Measurements from ENCODE around the gene PLD6. TPM values are rescaled to one million over a fixed set of nuclear protein-coding genes. Genes with fewer than 3 reads are reported as not detected.

PLD6 gene
- total RNA-seq, 4 donors from 2014 or later: 3.3 to 9.1 (median 5.2) TPM

DNA sequence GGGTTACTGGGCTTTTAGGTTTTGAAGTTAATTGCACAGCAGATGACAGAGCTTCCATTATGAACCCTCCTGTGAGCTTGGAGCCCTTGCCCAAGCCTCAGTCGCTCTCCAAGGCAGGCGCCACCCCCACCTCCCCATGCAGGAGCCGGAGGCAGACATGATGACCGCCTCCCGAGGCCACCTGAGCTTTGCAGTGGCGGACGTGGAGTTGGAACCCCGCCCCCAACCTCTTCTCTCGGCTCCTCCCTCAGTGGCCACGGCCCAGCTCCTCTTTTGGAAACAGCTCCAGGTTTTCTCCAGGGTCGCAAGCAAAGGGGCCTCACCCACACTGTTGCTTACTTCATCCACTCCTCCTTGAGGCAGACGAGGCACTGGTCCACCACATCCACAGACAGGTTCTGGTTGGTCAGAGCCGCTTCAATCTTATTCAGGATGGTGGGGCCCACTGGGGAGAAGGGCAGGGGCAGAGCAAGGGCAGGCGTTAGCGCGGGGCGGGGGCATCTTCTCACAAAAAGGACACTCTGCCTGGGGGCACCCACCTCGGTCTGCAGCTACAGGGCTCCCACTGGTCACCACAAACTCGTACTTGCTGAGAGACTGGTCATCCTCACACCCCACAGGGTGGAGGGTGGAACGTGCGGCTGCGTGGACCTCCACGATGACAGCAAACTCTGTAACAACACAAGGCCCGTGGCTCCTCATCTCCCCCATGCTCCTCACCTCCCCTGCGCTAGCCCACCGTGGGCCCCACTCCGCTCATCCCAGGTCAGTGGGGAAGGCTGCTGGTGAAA lies 8.7 kb upstream of the PLD6 start:
- DNase-seq (ENCODE audit: low spot score in 2 of 2): no peak
- WGBS: 83% methylated on average over 20 of the region's 27 CpGs
- TF ChIP-seq POLR2A (IDR thresholded peaks at IDR 0.05): no peak
- no peak for TF ChIP-seq CTCF (IDR thresholded peaks at IDR 0.05)
- no peak for TF ChIP-seq POLR2AphosphoS5 (IDR thresholded peaks at IDR 0.05)
- TF ChIP-seq EP300 (IDR thresholded peaks at IDR 0.05): no peak
- Histone ChIP-seq H3K9me3 (no peaks in the 10 kb centered on the region), H3K27me3 (no peaks in the 10 kb centered on the region), H3K4me3 (no peak overlapping the region), H3K36me3 (peaks cover 90% of the 10 kb centered on the region), H3K4me1 (no peaks in the 10 kb centered on the region), H3K27ac (no peak overlapping the region)

- H3K9me3 ChIP-seq: no peaks in the 10 kb centered on the region
- TF ChIP-seq POLR2AphosphoS5 (IDR thresholded peaks at IDR 0.05) (no peak), EP300 (IDR thresholded peaks at IDR 0.05) (no peak), POLR2A (IDR thresholded peaks at IDR 0.05) (no peak), CTCF (IDR thresholded peaks at IDR 0.05) (no peak)
- no peaks in the 10 kb centered on the region for H3K4me1 ChIP-seq
- H3K36me3 ChIP-seq: peaks cover 80% of the 10 kb centered on the region
- H3K27me3 ChIP-seq: no peaks in the 10 kb centered on the region
- no peak overlapping the region for H3K4me3 ChIP-seq
- 64% methylated on average over 10 of the region's 10 CpGs for WGBS
- no peak for DNase-seq (ENCODE audit: low spot score in 2 of 2)
- no peak overlapping the region for H3K27ac ChIP-seq
Measured at GRCh38 chr17:17213775-17214174, 7.6 kb upstream of the PLD6 start.

GRCh38 chr17:17207998-17208397 lies 1.9 kb upstream of the PLD6 start:
- no peaks in the 10 kb centered on the region for H3K27me3 ChIP-seq
- H3K9me3 ChIP-seq: no peaks in the 10 kb centered on the region
- WGBS: 74% methylated on average over 8 of the region's 8 CpGs
- no peak overlapping the region for H3K4me3 ChIP-seq
- H3K4me1 ChIP-seq: peaks cover 43% of the 10 kb centered on the region
- peak overlapping the region; percentile 95 for H3K27ac ChIP-seq
- H3K36me3 ChIP-seq: peaks cover 22% of the 10 kb centered on the region
- TF ChIP-seq POLR2A (IDR thresholded peaks at IDR 0.05) (no peak), CTCF (IDR thresholded peaks at IDR 0.05) (no peak)
- no peak for DNase-seq (ENCODE audit: low spot score in 2 of 2)

GRCh38 chr17:17206913-17207335 lies 791 bp upstream of the PLD6 start:
- no peak for DNase-seq (ENCODE audit: low spot score in 2 of 2)
- peak overlapping the region; percentile 70 for H3K4me3 ChIP-seq
- peaks cover 43% of the 10 kb centered on the region for H3K4me1 ChIP-seq
- H3K36me3 ChIP-seq: peaks cover 14% of the 10 kb centered on the region
- no peaks in the 10 kb centered on the region for H3K9me3 ChIP-seq
- 19% methylated on average over 16 of the region's 16 CpGs for WGBS
- H3K27ac ChIP-seq: peak overlapping the region; percentile 95
- TF ChIP-seq POLR2AphosphoS5 (IDR thresholded peaks at IDR 0.05): no peak
- TF ChIP-seq POLR2A (IDR thresholded peaks at IDR 0.05): no peak
- no peak for TF ChIP-seq CTCF (IDR thresholded peaks at IDR 0.05)
- TF ChIP-seq EP300 (IDR thresholded peaks at IDR 0.05): no peak
- H3K27me3 ChIP-seq: no peaks in the 10 kb centered on the region

GRCh38 chr17:17205368-17206123 lies 587 bp downstream of the PLD6 start:
- Histone ChIP-seq H3K4me1 (peaks cover 43% of the 10 kb centered on the region), H3K36me3 (peaks cover under 1% of the 10 kb centered on the region), H3K9me3 (no peaks in the 10 kb centered on the region), H3K27me3 (no peaks in the 10 kb centered on the region), H3K27ac (peak overlapping the region; percentile 95), H3K4me3 (peak overlapping the region; percentile 70)
- WGBS: 13% methylated on average over 2 of the region's 70 CpGs
- TF ChIP-seq EP300 (IDR thresholded peaks at IDR 0.05) (no peak), POLR2A (IDR thresholded peaks at IDR 0.05) (no peak), CTCF (IDR thresholded peaks at IDR 0.05) (no peak), POLR2AphosphoS5 (IDR thresholded peaks at IDR 0.05) (no peak)
- peak in 1 of 2 donors; percentile 81 for DNase-seq (ENCODE audit: low spot score in 2 of 2)
